HG02938 (cell line): ENCODE results near the gene YIF1A.
A peak's percentile ranks its signal among the peaks of the same experiment; 100 is the strongest.
"Not testable (repeated sequence)": the region's sequence is repeated elsewhere in the genome, so short reads cannot be mapped to it uniquely, and the experiment has no call there.

Experiments used
- ATAC-seq: cut with Tn5 transposase; IDR thresholded peaks from one replicate; pipeline ENCODE4 v1.9.1; 2021; ENCODE audit warnings: mild to moderate bottlenecking, moderate library complexity; ENCODE audit not compliant: unreplicated experiment

The YIF1A gene

DNA sequence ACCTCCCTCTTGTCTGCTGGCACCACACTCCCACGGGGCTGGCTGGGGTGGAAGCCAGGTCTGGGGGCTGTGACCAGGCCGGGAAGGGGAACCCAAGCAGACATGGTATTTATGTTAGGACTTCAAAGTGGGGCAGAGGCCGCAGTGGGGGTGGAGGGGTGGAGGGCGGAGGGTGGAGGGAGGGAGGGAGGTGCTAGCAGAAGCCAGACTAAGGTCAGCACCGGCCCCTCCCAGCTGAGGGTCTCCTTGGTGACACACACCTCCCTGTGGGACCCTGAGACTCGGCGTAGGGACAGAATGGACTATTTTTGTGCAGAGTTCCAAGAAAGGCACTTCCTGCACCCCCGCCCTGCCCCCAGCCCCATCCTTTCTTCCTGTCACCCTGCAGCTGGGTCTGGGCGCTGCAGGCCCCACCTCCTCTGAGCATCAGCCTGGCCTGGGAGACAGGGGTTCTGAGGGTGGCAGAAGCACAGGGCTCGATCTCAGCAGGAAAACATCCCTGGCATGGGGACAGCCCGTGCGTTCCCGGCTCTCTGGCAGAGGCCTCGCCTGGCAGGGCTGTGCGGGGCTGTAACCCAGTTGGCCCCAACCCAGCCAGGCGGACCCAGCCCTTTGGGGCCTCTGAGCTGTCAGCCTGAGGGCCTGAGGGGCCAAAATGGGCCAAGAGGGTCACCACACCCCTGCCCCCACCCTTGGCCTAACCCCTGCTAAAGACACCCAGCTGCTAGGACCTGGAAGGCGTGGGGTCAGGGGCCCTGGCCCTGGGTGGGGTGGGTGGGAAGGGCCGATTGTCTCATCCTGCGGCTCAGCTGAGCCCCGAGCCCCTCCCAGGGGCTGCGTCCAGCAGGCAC is 37.5 kb upstream of the YIF1A start:
- no peak for ATAC-seq

DNA sequence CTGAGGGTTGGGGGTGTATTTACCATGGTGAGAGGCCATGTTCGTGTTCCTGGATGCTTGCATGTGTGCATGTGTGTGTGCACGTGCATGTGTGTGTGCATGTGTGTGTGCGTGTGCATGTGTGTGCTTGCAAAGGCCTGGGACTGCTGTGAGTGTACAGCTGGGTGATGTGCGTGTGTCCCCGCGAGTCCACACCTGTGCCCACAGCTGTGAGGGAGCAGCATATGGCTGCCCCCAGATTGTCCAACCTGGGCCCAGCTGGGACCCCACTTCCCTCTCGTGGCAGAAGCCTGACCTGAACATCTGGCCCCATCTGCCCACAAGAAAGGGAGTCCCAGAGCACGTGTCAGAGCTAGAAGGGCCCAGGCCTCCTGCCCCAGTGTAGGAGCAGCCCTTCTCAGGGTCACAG is 36.3 kb upstream of the YIF1A start:
- ATAC-seq, result no peak

DNA sequence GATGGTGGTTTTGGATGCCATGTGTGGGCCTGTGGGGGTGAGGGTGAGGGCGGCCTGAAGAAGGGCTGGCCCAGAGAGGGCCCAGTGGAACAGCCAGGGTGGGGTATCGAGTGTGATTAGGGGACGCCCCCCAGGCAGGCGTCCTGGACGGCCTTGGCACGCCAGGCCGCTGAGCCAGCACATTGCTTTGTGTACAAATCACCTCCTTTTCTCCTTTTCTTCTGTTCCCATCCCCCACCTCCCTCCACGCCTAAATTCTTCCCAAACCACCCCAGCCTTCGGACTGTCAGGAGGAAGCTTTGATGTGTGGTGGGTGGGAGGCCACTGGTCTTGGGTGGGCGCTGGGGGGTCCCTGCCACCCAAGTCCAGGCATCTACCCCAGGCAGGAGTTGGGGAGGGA is 35.7 kb upstream of the YIF1A start:
- no peak for ATAC-seq

DNA sequence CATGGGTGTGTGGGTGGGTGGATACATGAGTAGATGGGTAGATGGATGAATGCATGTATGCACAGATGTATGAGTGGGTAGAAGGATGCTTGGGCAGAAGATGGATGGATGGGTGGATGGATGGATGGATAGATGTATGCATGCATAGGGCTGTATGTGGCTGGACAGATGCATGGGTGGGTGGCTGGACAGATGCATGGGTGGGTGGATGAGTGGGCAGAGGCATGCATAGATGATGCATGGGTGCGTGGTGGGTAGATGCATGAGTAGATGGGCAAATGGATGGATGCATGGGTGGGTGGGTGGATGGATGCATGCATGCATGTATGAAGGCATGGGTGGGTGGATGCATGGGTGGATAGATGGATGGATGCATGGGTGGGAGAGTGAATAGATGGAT is 34.7 kb upstream of the YIF1A start:
- ATAC-seq, result no peak

DNA sequence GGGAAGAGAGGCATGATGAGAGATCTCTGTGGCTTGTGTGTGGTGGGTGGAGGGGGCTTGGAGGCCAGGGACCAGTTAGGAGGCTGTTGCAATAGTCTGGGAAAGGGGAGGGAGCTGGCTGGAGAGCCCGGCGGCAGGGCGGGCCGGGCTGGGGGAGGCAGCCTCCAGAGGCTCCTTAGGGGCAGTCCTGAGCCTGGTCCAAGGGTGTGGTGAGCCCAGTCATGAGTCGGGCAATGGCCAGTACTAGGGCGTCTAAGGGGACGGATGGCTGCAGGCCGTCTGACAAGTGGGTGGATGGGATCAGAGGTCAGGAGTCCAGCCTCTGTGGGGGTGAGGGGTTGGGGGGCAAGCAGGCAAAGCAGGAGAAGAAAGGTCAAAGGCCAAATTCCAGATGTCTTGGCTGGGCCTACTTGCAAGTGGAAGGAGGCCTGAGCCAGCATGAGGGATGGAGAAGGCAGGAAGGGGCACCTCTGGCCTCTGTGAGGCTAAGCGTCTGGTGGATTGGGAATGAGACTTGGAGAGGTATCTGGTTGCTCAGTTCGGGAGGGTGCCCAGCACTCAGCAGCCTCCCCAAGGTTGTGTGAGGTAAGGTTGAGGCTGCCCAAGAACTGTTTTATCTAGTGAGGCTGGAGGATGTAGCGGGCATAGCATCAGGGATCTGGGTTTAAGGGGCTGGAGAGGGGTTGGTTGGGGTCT is 33.9 kb upstream of the YIF1A start:
- ATAC-seq, result no peak

DNA sequence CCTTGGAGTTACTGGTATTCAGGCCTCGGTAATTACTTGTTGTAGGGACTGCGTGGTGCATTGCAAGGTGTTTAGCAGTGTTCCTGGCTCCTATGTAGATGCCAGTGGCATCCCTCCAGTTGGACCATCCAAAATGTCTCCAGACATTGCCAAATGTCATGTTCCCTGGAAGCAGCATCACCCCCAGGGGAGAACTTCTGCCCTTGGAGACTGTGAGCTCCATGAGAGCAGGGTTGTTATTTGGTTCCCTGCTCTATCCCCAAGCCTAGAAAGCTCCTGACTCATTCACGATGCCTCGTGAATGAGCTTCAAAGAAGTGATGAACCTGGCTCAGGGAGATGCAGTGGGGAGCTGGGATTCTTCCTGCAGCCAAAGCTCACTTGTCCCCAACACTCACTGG is 32.7 kb upstream of the YIF1A start:
- ATAC-seq, result no peak

DNA sequence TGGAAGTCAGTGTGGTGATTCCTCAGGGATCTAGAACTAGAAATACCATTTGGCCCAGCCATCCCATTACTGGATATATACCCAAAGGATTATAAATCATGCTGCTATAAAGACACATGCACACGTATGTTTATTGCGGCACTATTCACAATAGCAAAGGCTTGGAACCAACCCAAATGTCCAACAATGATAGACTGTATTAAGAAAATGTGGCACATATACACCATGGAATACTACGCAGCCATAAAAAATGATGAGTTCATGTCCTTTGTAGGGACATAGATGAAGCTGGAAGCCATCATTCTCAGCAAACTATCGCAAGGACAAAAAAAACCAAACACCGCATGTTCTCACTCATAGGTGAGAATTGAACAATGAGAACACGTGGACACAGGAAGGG is 31.8 kb upstream of the YIF1A start:
- not testable (repeated sequence) for ATAC-seq

DNA sequence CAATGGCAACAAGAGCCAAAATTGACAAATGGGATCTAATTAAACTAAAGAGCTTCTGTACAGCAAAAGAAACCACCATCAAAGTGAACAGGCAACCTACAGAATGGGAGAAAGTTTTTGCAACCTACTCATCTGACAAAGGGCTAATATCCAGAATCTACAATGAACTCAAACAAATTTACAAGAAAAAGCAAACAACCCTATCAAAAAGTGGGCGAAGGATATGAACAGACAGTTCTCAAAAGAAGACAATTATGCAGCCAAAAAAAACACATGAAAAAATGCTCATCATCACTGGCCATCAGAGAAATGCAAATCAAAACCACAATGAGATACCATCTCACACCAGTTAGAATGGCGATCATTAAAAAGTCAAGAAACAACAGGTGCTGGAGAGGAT is 31.3 kb upstream of the YIF1A start:
- not testable (repeated sequence) for ATAC-seq

DNA sequence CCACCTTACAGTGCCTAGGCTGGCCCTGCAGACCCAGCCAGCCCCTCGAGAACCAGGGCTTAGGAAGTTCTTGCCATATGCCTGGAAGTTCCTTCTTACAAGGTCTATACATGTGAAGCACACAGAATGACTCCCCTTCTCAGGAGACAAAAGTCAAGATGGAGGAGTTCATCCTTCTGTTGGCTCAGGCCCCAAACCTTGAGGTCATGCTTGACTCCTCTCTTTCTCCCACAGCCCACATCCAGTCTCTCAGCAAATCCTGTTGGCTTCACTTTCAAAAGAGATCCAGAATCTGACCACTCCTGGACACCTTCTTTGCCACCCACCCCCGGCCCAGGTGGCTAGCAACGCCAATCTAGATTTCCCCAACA is 29.6 kb upstream of the YIF1A start:
- no peak for ATAC-seq

DNA sequence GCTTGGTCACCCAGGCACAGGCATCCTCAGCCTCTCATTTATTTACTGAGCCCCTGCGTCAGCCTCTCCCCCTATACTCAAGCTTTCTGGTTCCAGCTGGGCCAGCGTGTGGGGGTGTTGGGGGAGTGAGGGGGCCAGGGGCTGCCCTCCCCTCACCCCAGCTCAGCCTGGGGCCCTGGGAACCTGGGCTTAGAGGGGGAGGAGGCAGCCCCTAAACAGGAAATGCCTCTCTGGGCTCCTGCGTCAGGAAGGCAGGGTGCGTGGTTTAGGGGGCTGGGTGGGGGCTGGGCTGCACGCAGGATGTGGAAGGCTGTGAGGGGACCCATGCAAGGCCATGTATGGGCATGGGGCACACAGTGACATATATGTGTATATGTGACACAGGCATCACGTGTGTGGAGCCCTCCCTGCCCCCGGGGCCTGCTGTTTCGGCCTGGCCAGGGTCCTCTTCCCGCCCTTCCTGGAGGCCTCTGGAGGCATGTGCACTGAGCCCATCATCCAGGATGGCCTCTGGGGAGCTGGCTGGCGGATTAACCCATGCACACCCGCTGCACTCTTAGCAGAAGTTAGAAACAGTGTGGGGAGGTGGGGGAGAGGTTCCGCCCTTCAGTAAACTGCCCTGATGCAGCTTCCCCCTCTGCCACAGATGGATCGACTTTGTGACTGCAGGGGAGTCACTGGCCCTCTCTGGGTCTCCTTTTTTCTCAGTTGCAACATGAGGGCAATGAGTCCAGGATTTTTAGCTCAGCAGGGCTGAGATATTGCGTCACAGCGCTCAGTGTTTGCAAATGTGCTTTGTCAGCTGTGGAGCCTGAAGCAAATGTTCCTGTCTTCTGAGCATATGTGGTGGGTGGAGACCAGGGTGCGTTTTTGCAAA is 29.0 kb upstream of the YIF1A start:
- ATAC-seq, result no peak

DNA sequence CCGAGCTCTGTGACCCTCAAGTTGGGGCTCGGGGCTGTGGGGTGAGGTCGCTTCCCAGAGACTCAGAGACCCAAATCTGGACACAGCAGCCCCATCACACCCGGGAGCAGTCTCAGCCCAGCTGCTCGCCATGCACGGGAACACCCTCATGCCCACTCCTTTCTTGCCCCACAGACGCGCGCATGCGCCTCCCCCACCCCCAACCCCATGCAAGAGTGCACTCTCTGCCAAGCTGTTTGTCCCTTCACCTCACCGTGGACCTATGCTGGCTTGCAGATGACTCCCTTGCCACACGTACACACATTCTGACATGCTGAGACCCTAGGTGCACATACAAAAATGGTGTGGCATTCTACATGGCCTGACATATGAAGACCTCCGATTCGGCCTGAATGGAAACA is 28.4 kb upstream of the YIF1A start:
- ATAC-seq, result no peak

DNA sequence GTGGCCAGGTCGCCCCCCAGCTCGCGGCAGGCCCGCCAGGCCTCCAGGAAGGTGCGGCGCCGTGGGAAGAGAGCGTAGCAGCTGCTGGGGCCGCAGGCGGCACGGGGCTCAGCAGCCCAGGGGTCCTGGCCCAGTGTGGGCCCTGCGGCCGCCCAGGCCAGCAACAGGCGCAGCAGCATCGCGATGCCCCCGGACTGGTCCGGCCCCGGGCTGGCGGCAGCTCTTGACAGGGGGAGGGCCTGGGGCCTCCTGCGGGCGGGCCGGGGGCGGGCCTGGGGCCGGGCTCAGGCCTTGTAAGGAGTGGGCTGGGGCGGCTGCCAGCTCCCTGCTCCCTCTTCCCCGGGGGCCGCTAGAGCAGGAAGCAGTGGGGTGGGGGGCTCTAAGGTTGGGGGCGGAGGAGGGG is 27.9 kb upstream of the YIF1A start, which contains the start of gene CD248:
Gene CD248 (minus strand): TSS at position 196 of the 403 bp plus-strand sequence. CDS start 17 bp downstream, at position 179.
- ATAC-seq, result no peak

DNA sequence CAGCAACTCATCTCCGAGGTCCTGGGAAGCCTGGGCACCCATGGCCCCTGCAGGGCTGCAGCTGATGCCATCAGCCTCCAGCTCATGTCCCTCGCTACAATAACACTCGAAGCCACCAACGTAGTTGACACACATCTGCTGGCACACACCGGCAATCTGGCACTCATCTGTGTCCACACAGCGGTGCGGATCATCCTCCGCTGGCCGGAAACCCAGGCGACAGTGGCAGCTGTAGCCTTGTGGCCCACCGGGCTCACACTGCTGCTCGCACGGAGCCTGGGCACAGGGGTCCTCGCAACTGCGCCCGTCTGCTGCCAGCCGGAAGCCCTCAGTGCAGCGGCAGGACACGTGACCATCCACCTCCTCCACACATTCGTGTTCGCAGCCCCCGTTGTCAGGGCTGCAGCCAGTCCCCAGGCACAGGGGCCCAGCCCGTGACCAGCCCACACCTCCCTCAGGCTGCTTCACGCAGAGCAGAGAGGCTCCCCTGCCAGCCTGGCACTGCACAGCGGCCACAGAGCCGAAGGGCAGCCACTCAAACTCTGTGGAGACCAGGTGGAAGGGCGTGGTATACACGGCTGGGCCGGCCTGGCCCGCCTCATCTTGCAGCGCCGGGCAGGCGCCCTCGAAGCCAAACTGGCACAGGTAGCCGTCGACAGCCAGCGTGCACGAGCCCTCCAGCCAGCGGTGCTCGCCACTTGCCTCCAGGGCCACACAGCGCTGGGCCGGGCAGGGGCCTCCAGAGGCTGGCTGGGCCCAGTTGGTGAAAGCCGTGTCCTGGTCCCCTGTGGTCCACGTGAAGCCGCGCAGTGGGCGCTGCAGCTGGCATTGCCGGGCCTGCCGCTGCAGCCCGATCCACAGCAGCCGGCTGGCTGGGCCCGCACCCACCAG is 27.2 kb upstream of the YIF1A start:
- ATAC-seq, result no peak

DNA sequence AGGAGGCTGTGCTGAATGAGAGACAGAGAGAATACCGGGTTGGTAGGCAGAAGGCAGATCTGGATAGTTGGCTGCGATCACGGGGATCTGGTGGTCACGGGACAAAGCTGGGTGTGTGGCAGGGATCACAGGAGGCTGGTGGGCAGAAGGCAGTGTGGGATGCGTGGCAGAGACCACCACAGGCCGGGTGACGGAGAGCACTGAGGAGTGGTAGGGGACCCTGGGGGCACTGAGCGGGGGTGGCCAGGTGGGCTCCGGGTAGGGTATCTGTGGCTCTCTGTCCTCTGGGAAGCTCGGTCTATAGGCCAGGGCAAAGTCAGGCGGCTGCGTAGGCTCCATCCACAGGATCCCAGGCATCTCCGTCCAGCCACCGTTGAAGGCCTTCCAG is 26.5 kb upstream of the YIF1A start:
- no peak for ATAC-seq

DNA sequence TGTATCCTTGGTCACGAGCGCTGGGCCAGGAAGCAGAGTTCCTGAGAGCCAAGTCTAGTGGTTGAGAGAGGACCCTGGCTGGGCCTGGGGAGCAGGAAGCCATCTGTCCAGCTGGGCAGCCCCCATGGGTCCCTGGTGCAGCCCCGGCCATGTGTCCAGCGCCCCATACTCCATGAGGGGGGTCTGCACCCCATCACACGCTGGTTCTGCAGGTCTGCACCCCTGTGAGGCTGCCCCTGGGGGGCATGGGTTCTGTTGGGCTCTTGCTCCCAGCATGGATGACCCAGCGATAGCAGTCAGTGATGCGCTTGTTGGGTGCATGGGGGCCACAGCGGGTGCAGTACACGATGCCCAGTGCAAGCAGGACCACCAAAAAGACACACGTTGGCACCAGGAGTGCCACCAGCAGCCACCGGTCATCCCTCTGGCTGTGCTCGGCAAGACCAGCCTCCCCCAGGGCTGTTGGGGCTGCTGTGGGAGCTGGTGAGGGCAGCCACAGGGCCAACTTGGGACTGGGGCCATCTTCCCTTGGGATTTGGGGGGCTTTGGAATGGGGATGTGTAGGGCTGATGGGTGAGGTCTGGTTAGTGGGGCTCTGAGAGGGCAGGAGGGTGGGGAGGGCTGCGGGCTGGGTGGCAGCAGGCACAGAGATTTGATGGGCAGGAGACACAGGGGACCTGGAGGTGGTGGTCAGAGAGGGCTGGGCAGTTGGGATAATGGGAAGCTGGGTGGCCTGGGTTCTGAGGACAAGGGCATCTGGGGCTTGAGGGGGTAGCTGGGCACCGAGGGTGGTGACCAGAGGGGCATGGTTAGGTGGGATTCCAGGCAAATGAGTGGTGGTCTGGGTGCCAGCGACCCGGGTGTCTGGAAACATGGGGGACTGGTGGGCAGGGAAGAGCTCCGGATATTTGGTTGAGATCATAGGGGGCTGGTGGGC is 25.9 kb upstream of the YIF1A start:
- no peak for ATAC-seq

DNA sequence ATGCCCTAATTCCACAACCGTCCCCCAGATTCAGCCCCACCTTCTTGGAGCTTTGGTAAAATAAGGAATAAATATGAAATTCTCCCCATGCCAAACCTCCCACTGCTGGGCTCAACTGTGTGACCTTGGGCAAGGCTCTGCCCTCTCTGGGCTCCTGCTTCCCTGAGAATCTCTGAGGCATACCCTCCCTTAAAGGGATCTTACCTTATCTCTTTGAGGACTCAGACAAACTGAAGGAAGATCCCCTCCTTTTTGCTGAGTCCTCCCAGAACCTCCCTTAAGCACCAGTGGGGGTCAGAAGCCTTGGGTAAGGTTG is 25.2 kb upstream of the YIF1A start:
- no peak for ATAC-seq

DNA sequence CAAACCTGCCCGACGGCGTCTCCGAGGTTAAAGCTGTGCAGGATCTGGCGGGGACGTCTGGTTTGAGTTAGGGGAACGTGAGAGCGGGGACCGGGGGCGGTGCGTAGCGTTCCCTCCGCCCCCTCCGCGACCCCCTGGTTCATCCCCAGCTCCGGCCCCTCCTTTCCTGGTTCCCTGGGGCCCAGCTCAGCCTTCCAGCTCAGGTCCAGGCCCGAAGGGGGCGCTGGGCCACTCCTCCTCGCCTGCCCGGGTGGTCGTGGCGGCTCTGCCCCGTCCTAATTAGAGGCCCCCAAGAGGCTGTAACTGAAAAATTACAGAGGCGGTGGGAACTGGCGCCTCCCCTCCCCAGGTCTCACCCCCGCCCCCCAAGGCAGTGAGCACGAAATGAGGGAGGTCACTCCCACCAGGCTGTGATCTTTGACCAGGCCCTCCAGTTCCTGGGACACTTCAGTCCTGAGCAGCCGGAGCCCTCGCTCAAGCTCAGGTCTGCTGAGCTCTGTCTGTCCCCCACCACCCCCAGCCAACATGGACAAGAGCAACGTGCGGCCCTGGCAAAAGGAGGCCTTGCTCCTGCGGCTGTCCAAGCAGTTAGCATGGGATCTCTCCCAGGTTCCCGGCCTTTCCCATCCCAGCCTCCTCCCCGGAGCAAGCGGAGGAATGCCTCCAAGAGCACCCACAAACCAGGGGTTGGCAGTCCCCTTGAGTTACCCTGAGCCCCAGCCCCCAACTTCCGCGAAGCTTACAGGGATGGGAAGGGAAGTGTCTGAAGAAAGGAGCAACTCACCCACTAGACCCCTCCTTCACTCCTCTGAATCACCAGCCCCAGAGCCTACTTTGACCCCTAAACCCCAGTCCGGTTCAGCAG is 24.6 kb upstream of the YIF1A start:
- no peak for ATAC-seq

DNA sequence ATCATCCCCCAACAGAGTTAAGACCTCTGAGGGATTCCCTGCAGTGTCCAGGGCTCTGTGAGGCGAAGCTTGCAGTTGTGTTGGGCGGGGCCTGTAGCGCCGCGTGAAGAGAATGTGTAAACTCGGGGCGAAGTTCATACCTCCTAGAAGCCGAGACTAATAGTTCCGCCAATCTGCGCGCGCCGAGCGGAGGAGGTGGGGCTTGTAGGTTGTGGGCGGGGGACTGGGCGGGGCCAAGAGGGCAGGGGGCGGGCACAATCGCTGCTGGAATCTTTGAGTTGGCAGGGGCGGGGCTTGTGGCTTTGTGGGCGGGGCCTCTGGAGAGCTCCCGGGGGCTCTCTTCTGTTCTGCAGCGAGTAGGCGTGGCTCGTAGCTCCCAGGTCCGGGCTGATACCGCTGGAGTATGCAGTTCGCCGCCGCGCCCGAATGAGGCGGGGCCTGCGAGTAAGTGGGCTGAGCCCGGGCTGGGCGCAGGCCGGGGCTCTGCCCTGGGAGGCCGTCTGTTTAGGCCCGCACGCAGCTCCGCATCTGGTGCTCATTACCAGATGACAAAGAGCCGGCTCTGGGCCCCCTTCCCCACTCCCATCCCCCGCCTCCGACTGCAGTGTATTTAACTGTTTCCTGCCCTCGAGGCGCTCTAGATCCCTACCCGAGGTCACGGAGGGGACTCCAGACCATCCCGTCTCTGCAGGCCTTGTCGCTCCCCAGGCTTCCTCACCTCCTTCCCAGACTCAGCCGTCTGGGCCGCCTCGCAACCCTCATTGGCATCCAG is 23.8 kb upstream of the YIF1A start:
- ATAC-seq, result peak; percentile 40
